Posterior vena cava (tissue), 2 donors: Measurements from ENCODE around the gene TRPC3. TPM values are rescaled to one million over a fixed set of nuclear protein-coding genes. Genes with fewer than 3 reads are reported as not detected.

Source experiments
- DNase-seq: peaks from one replicate; pipeline ENCODE4 v3.0.0-alpha.2; 2020; ENCODE audit warnings: low spot score
- intact Hi-C, 2 donors: fragments of 100-400 bp; cut with DNase I; formaldehyde crosslinking; loops; one replicate each; pipeline versions ENCODE4 v1.14.1 to v1.14.2; 2022 to 2023
- total RNA-seq, 2 donors: library from RNA; stranded (reverse); fragmentation: NEBNext Ultra II Directional; extraction: Animal tissue kit (Norgen Biotek cat#: 25700); gene quantifications; one replicate each; pipeline ENCODE4 v1.2.1, GENCODE V29; 2021
- donor health status: DM: yes; HTN: yes; CAD: no.
- donor health status: DM: yes; HTN: yes; CAD: no.

The TRPC3 gene
- total RNA-seq, 2 donors from 2014 or later, result 0.24 to 0.42 TPM

- DNase-seq, result no peak
- intact Hi-C loops, result no loop called here
Observed at GRCh38 chr4:121881158-121881557, 70.7 kb downstream of the TRPC3 start.

GRCh38 chr4:121879135-121879534 is 72.7 kb downstream of the TRPC3 start:
- no peak for DNase-seq
- intact Hi-C loops, result no loop called here

GRCh38 chr4:121877041-121877773 is 74.7 kb downstream of the TRPC3 start:
- intact Hi-C loops, result no loop called here

GRCh38 chr4:121876070-121876469 is 75.8 kb downstream of the TRPC3 start:
- intact Hi-C loops, result no loop called here
- no peak for DNase-seq

More at GRCh38 chr4:121877041-121877773, 74.7 kb downstream of the TRPC3 start:
- DNase-seq, result no peak

GRCh38 chr4:121875652-121876051 is 76.2 kb downstream of the TRPC3 start:
- DNase-seq, result no peak
- intact Hi-C loops, result no loop called here

GRCh38 chr4:121873604-121874003 is 78.3 kb downstream of the TRPC3 start:
- DNase-seq, result no peak
- intact Hi-C loops, result no loop called here

- peak; percentile 99 for DNase-seq
- intact Hi-C loops, result no loop called here
Observed at GRCh38 chr4:121869841-121870822, 81.7 kb downstream of the TRPC3 start, which contains the start of gene BBS7. TSS of gene BBS7 (minus strand) at chr4:121870474. CDS start at chr4:121870313, 161 bp downstream.

- DNase-seq, result no peak
- intact Hi-C loops, result no loop called here
Observed at GRCh38 chr4:121863799-121864198, 88.1 kb downstream of the TRPC3 start.

- no peak for DNase-seq
- intact Hi-C loops, result no loop called here
Observed at GRCh38 chr4:121861426-121861825, 90.4 kb downstream of the TRPC3 start.

- intact Hi-C loops, result no loop called here
- DNase-seq, result no peak
Observed at GRCh38 chr4:121860121-121860520, 91.7 kb downstream of the TRPC3 start.

- intact Hi-C loops, result no loop called here
- no peak for DNase-seq
Observed at GRCh38 chr4:121851354-121851753, 100.5 kb downstream of the TRPC3 start.

GRCh38 chr4:121846662-121847061 is 105.2 kb downstream of the TRPC3 start:
- no peak for DNase-seq

GRCh38 chr4:121842862-121843261 is 109.0 kb downstream of the TRPC3 start:
- DNase-seq, result no peak
- intact Hi-C loops, result no loop called here

More at GRCh38 chr4:121846662-121847061, 105.2 kb downstream of the TRPC3 start:
- intact Hi-C loops, result no loop called here

- intact Hi-C loops, result no loop called here
- no peak for DNase-seq
Observed at GRCh38 chr4:121838136-121838535, 113.7 kb downstream of the TRPC3 start.

GRCh38 chr4:121829511-121829910 is 122.3 kb downstream of the TRPC3 start:
- intact Hi-C loops, result no loop called here

More at GRCh38 chr4:121829511-121829910, 122.3 kb downstream of the TRPC3 start:
- DNase-seq, result no peak

Other genes with a start within 250 kb of the TRPC3 start
- gene SMIM43, start 186.9 kb downstream of the TRPC3 start, total RNA-seq, result not detected
- gene EXOSC9, start 150.7 kb downstream of the TRPC3 start, total RNA-seq, result 10 to 100 TPM; 11.6 to 12.7 TPM
- gene CCNA2, start 128.2 kb downstream of the TRPC3 start, total RNA-seq, result 1 to 10 TPM in 1 of 2 donors, under 1 TPM in 1; 0.52 to 1.2 TPM
- gene BBS7, start 81.6 kb downstream of the TRPC3 start, total RNA-seq, result 10 to 100 TPM; 21.6 to 21.8 TPM
- gene BLTP1, start 200.3 kb upstream of the TRPC3 start, total RNA-seq, result 10 to 100 TPM; 58.7 to 67.7 TPM